Kidney (tissue), 22 donors: ENCODE results near the gene MDH2. TPM values are rescaled to one million over a fixed set of nuclear protein-coding genes. Genes with fewer than 3 reads are reported as not detected.
A peak's percentile ranks its signal among the peaks of the same experiment; 100 is the strongest.

Experiments used
- DNase-seq, 5 donors: peaks; one replicate each; pipeline ENCODE4 v3.0.0-alpha.2; 2013 to 2020
- FAIRE-seq: peaks from 2 replicates; lab custom pipeline; 2012; peaks lifted over from hg19 to GRCh38; lab: Jason Lieb, UNC
- H3K27ac ChIP-seq, 2 donors: one replicate each; pipeline ENCODE4 v1.7.0; 2013; ENCODE audit warnings: low read depth in 2 of 2, low read length in 2 of 2, inconsistent platforms in 1 of 2
- H3K27me3 ChIP-seq: one replicate; pipeline ENCODE4 v1.7.1; 2013; ENCODE audit warnings: low read length, inconsistent platforms; ENCODE audit not compliant: control insufficient read depth, insufficient read depth
- H3K36me3 ChIP-seq, 3 donors: one replicate each; pipeline versions ENCODE4 v1.7.0 to v1.7.1; 2013; ENCODE audit warnings: low read length in 3 of 3, control low read depth in 1 of 3, inconsistent platforms in 1 of 3; ENCODE audit not compliant: insufficient read depth in 3 of 3, control insufficient read depth in 2 of 3
- H3K4me1 ChIP-seq, 3 donors: one replicate each; pipeline versions ENCODE4 v1.7.0 to v1.7.1; 2013; ENCODE audit warnings: low read length in 3 of 3, inconsistent platforms in 1 of 3, low read depth in 1 of 3; ENCODE audit not compliant: control insufficient read depth in 2 of 3, insufficient read depth in 2 of 3
- H3K4me3 ChIP-seq, 3 donors: one replicate each; pipeline versions ENCODE4 v1.7.0 to v1.8.1; 2013; ENCODE audit warnings: low read length in 3 of 3, control low read depth in 1 of 3, inconsistent platforms in 1 of 3
- H3K9ac ChIP-seq, 3 donors: one replicate each; pipeline versions ENCODE4 v1.7.0 to v1.7.1; 2013; ENCODE audit warnings: low read length in 3 of 3, control low read depth in 1 of 3, inconsistent platforms in 1 of 3
- H3K9me3 ChIP-seq, 3 donors: one replicate each; pipeline versions ENCODE4 v1.7.0 to v1.7.1; 2013; ENCODE audit warnings: low read length in 3 of 3, control low read depth in 1 of 3, inconsistent platforms in 1 of 3; ENCODE audit not compliant: control insufficient read depth in 2 of 3, insufficient read depth in 1 of 3
- CTCF ChIP-seq: IDR thresholded peaks from 3 replicates; pipeline ENCODE4 v1.5.1; 2012; ENCODE audit warnings: mild to moderate bottlenecking, moderate library complexity, borderline replicate concordance; ENCODE audit not compliant: insufficient read depth; ENCODE audit errors: extremely low read depth
- intact Hi-C: fragments of 100-400 bp; cut with DNase I; formaldehyde crosslinking; loops from one replicate; pipeline ENCODE4 v1.11.1; 2022
- long read RNA-seq, 10 donors: library from polyadenylated mRNA in 1 of 10; unstranded in 1 of 10; transcript quantifications; one replicate each; pipeline ENCODE4 v2.0.0 and lab custom pipeline, GENCODE V29; 2021 to 2026
- polyA plus RNA-seq: library from polyadenylated mRNA; stranded (reverse); fragments of 350-450 nt; fragmentation: Illumina TruSeq; extraction: RNeasy Lipid Tissue Mini Kit (QIAGEN cat#74804); gene quantifications from one replicate; pipeline ENCODE4 v1.2.3, GENCODE V29; 2014; ENCODE audit warnings: low read depth, low replicate concordance; ENCODE audit not compliant: insufficient read depth
- total RNA-seq: library from RNA; stranded (reverse); fragmentation: NEBNext Ultra II Directional; extraction: Animal tissue kit (Norgen Biotek cat#: 25700); gene quantifications from one replicate; pipeline ENCODE4 v1.2.1, GENCODE V29; 2021
- donor health status: control.
- donor health status: control.
- donor health status: control.
- donor health status: control.
- donor health status: control.
- donor health status: DM: yes; HTN: yes; CAD: no.
- donor health status: Normal renal cell carcinoma (clear cell type).

Gene MDH2
- total RNA-seq: 130 TPM
- 233 TPM for polyA plus RNA-seq
- long read RNA-seq, donor 1, transcript MDH2-201 (9 exons, 2,209 nt): major isoform, 47 of 130 reads
- long read RNA-seq, donor 1, transcript MDH2-206 (4 exons, 551 nt): minor isoform, 9 of 130 reads
- long read RNA-seq, donor 1, partial matches to known transcripts: 71 of 130 reads
- long read RNA-seq, donor 1, other reads (novel, unspliced or antisense): 0 of 130 reads
- long read RNA-seq, donor 2, transcript MDH2-201 (9 exons, 2,209 nt): major isoform, 85 of 152 reads
- long read RNA-seq, donor 2, partial matches to known transcripts: 58 of 152 reads
- long read RNA-seq, donor 2, other reads (novel, unspliced or antisense): 0 of 152 reads
- long read RNA-seq, donor 3, transcript MDH2-201 (9 exons, 2,209 nt): major isoform, 67 of 165 reads
- long read RNA-seq, donor 3, transcript MDH2-206 (4 exons, 551 nt): minor isoform, 8 of 165 reads
- long read RNA-seq, donor 3, partial matches to known transcripts: 82 of 165 reads
- long read RNA-seq, donor 3, other reads (novel, unspliced or antisense): 0 of 165 reads
- long read RNA-seq, donor 4, transcript MDH2-201 (9 exons, 2,209 nt): major isoform, 43 of 89 reads
- long read RNA-seq, donor 4, partial matches to known transcripts: 41 of 89 reads
- long read RNA-seq, donor 4, other reads (novel, unspliced or antisense): 0 of 89 reads
- long read RNA-seq, donor 5, transcript MDH2-201 (9 exons, 2,209 nt): major isoform, 5 of 7 reads
- long read RNA-seq, donor 5, partial matches to known transcripts: 0 of 7 reads
- long read RNA-seq, donor 5, other reads (novel, unspliced or antisense): 0 of 7 reads
- long read RNA-seq, donor 6, transcript MDH2-201 (9 exons, 2,209 nt): major isoform, 45 of 94 reads
- long read RNA-seq, donor 6, partial matches to known transcripts: 41 of 94 reads
- long read RNA-seq, donor 6, other reads (novel, unspliced or antisense): 0 of 94 reads
- long read RNA-seq, donor 7, transcript MDH2-201 (9 exons, 2,209 nt): major isoform, 67 of 125 reads
- long read RNA-seq, donor 7, partial matches to known transcripts: 55 of 125 reads
- long read RNA-seq, donor 7, other reads (novel, unspliced or antisense): 2 of 125 reads
- long read RNA-seq, donor 8, transcript MDH2-206 (4 exons, 551 nt): minor isoform, 8 of 124 reads
- long read RNA-seq, donor 8, transcript MDH2-201 (9 exons, 2,209 nt): major isoform, 50 of 124 reads
- long read RNA-seq, donor 8, partial matches to known transcripts: 56 of 124 reads
- long read RNA-seq, donor 8, other reads (novel, unspliced or antisense): 6 of 124 reads
- long read RNA-seq, donor 9, transcript MDH2-201 (9 exons, 2,209 nt): major isoform, 44 of 64 reads
- long read RNA-seq, donor 9, transcript MDH2-206 (4 exons, 551 nt): minor isoform, 5 of 64 reads
- long read RNA-seq, donor 9, partial matches to known transcripts: 13 of 64 reads
- long read RNA-seq, donor 9, other reads (novel, unspliced or antisense): 0 of 64 reads
- long read RNA-seq, donor 10, transcript MDH2-201 (9 exons, 2,209 nt): major isoform, 55 of 149 reads
- long read RNA-seq, donor 10, transcript MDH2-206 (4 exons, 551 nt): minor isoform, 6 of 149 reads
- long read RNA-seq, donor 10, partial matches to known transcripts: 84 of 149 reads
- long read RNA-seq, donor 10, other reads (novel, unspliced or antisense): 0 of 149 reads

- Histone ChIP-seq H3K27me3 (no peaks in the 10 kb centered on the region), H3K4me1 (peaks cover 0 to 6% (median 5%) of the 10 kb centered on the region in 3 donors), H3K27ac (peak within 1 kb of the TSS; percentile 88 to 90), H3K4me3 (peak within 1 kb of the TSS; percentile 84 to 99 (median 89)), H3K9me3 (no peaks in the 10 kb centered on the region), H3K9ac (peak within 1 kb of the TSS; percentile 86 to 97 (median 92)), H3K36me3 (no peaks in the 10 kb centered on the region)
- FAIRE-seq (no peak), DNase-seq (peak; percentile 95 to 98 (median 97))
- intact Hi-C loops: no loop called here
- no peak for TF ChIP-seq CTCF
Measured at GRCh38 chr7:76047811-76048667, at the start of gene MDH2, which contains the start of gene STYXL1. Gene MDH2, plus strand, starts transcription at chr7:76048106. Its CDS starts 55 bp downstream, at chr7:76048161. Gene STYXL1, minus strand, starts transcription at chr7:76048000. Its CDS starts 17,477 bp downstream, at chr7:76030523.

- H3K9ac ChIP-seq: no peak overlapping the region
- H3K4me3 ChIP-seq: no peak overlapping the region
- no peaks in the 10 kb centered on the region for H3K9me3 ChIP-seq
- intact Hi-C loops: no loop called here
- no peak overlapping the region for H3K27ac ChIP-seq
- FAIRE-seq (no peak), DNase-seq (peak in 2 of 5 donors; percentile 13 to 39)
- H3K36me3 ChIP-seq: peaks cover 0 to 13% (median 7%) of the 10 kb centered on the region in 3 donors
- no peaks in the 10 kb centered on the region for H3K4me1 ChIP-seq
- no peak for TF ChIP-seq CTCF
- H3K27me3 ChIP-seq: no peaks in the 10 kb centered on the region
Measured at GRCh38 chr7:76000566-76000965, 47.3 kb upstream of the MDH2 start.
